SIG-M5 treated with dmso at 0.1 percent for 504 hours (cell line): Measurements from ENCODE around the gene RHOBTB3.

ENCODE experiments used
- DNase-seq: peaks from one replicate; lab custom pipeline; 2025; ENCODE audit not compliant: unreplicated experiment; lab: John Stamatoyannopoulos, UW

Gene RHOBTB3

DNA sequence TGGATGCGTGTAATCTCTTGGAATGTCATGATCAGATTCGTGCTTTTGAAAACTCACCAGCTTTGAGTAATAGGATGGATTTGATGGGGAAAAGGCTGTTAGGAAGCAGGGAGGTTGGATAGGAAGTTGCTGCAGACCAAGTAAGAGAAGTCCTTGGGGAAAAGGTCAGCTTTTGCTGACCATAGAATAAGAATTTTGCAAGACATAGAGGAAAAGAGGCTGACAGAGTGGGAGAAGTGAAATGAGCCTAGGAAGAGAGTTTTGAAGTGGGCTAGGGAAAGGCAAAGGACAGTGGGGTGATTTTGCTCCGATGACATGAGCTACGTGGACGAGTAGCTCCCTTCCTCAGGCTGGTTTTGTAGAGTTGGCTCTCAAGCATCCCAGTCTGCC lies 31.5 kb downstream of the RHOBTB3 start:
- DNase-seq = no peak

DNA sequence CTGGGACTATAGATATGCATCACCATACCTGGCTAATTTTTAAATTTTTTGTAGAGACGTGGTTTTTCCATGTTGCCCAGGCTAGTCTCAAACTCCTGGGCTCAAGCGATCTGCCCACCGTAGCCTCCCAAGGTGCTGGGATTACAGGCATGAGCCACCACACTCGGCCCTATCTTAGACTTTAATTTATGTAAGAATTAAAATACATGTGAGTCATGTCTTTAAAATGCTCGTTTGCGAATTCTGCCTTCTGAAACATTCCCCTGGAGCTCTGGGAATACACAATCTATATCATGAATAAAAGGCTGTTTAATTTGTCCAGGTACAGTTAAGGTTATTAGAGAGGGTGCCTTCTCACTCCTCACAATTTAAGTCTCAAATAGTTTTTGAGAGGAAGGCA lies 32.8 kb downstream of the RHOBTB3 start:
- DNase-seq = no peak

DNA sequence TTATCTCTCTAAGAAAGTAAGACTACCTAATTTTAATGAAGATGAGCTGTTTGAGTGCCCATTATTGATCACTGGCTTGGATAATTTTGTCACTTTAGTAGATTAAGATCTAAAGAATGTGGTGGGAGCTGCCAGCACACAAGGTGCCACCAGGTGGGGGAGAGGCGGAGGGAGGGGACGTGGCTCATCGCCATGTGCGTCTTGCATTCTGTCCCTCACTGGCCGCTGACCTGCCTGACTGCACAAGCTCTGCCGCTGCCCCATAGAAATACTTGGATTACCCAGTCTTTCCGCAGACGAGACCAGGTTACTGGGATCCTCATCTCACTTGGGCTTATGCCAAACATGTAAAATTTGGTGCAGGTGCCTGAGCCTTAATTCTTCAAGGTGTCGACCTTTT lies 37.6 kb downstream of the RHOBTB3 start:
- DNase-seq = no peak

DNA sequence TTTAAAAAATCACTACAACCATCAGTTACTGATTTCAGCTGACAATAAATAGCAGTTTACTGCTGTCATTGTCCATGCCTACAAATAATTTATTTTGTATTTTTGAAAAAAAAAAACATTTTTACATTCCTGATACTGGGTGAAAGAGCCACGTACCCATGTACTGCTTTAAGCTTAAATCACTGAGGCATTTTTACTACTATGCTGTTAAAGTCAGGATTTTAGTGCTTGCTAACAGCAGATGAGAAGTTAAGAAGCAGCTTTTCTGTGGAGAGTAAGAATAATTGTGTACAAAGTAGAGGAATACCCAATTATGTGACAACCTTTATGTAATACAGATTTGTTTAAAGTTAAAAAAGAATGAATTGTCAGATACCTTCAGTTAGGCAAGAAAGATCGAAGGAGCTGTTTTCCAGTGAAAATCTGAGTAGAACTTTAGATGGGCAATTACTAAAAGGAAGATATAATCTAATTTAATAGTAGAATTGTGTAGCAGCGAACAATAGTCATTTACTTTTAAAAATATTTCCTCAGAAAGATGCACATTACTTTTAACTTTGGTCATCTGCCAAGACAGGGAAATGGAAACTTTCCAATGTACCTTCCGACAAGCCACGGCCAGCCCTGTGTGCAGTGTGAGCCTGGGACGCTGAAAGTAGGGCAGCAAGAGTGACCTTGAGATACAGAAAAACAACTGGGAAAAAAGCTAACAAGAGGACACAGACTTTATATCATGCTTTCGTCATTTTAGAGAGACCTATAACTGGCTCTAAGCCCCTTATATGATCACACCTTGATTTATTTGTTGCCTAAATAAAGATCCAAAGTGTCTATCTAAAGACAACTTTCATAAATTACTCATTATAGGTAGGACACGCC lies 39.9 kb downstream of the RHOBTB3 start:
- no peak for DNase-seq

DNA sequence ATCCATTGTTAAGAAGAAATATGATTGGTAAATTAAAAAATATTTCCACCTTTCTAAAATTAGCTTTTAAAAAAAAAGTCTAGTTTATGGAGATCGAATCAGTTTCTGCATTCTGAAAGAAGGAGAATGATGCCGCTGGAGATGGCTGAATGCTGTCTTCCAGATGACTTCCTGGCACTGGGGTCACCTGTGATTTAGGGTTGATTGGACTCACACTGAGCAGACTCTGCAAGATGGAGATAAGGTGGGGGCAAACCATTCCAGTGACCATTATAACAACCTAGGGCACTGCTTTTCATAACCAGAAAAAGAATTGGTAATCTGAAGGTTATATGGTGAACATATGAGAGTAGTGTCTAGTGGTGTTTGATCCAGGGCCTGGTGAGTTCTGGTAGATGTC lies 40.8 kb downstream of the RHOBTB3 start:
- DNase-seq = no peak

DNA sequence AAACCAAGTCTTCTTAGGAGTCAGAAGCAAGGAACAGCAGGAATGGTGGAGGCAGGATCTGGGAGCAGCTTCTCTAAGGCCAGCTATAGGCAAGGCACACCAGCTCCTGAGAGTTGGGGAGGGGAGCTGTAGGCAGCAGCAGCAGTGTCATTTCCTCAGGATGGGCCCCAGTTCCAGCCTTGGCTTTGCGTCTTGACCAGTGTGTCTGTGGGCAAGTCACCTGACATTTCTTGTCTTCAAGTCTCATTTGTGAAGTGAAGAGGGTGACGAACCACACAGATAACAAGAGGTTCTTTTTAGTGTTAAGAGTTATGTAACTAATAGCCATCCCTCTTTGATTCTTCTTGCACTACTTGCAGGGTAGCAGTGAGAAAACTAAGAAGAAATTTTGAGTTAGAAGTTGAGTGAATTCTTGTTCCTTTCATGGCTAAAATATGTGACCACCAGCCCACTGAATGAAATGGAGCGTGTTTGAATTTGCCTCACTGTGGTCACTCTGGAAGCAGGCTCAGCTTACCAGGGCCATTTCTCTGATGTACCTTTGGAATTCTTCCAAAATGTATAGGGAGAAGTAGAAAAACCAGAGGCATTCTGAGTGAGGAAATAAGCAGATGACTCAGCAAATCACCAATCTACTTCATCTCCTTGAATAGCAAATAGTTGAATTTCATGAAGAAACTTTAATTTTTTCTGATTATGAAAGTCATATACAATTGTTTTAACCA lies 42.4 kb downstream of the RHOBTB3 start:
- DNase-seq = no peak

DNA sequence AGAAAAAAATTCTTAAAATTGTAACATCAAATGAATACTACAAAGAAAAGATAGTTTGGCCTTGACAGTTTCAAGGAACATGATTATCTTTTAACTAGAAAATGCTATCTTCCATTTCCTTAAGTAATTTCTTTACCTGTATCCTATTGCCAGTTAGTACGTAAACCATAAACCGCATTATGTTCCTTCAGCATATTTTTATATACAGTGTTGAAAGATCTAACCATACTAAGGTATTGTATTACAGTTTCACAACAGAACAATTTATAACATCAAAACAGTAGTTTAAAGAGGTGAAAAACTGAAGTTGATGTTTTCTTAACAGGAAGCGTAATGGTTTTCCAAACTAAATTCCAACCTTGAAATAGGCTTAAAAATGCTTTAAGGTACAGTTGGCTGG lies 46.3 kb downstream of the RHOBTB3 start:
- DNase-seq = no peak

DNA sequence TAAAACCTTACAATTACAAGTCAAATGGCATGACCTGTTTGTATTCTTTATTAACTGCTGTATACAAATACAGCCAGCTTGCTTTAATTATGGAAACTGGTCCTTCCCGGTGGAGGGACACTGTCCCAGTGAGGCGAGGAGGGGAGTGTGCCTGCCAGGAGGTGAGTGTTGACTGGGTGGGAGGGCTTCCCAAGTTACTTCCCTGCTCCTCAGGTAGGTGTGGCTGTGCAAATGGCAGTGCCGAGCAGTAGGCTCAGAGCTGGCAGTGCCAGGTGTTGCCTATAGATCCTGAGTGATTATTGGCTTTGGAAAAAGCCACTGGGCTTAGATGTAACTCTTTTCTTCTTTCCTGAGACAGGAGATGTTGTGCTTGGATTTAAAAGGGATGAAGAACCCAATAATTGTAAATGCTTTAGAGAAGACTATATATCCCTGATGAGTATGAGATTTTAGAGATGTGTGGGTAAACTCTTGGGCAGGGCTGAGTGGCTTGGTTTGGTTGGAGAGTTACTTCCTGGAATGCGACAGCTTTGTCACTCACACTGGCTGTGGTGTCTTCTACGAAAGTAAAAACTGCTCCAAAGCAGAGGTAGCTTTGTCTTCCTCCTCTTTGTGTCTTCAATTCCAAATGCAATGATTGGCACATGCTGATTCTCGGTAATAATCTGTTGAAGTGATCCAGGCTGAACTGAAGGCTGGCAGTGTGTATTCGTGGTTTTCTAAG lies 47.7 kb downstream of the RHOBTB3 start:
- DNase-seq = no peak

DNA sequence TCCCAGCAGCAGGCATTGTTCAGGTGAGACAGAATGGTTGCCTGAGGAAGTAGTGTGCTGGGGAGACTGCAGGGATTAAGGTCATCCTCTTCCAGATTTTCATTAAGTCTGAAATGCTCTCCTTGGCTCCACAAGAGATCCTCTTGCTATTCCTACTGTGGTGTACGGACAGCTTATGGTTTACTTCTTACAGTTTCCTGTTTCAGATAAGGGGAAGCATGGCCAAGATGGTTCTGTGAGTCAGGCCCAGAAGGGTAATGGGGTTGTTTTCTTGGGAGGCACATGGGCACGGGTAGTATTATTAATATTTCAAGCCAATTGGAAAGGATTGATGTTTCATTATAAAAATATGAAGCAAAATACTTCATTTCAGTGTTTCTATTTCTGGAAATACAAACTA lies 48.5 kb downstream of the RHOBTB3 start:
- DNase-seq = no peak

DNA sequence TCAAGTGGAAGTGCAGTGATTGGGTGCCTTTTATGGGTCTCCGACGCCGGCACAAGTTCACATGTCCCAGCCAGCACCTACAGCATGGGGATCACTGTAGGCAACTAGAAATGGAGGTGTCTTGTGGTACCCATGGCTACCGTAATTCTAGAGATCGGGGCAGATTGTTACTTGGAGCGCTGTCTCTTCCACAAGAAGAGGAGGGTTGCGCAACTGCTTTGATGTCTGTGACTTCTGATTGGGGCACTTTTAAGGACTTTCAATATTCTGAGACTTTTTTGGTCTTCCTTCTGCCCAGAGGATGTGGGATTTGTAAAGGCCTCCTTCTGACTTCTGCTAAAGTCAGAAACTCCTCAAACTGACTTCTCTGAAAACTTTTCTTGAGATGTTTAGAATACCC lies 49.5 kb downstream of the RHOBTB3 start:
- DNase-seq = peak; percentile 14

DNA sequence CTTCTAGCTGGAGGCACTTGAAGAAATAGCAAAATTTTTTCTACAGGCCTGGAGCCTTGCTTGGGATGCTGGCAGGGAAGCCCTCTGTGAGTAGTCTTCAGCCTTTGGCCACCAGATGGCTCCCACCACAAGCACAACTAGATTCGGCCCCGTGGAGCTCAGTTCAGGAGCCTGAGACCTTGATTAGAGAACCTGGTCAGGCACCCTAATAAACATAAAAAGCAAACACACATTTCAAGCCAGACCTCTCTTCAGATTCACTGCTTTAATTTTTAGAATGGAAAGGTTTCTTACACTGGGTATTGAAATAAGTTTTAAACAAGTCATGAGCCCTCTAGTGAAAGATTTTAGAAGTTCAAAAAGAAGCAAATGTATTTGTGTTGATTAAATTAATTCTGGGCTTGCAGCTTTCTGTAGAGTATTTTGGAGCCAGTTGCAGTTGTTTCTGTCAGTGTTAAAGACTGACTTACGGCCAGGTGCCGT lies 50.0 kb downstream of the RHOBTB3 start:
- DNase-seq = peak; percentile 79

DNA sequence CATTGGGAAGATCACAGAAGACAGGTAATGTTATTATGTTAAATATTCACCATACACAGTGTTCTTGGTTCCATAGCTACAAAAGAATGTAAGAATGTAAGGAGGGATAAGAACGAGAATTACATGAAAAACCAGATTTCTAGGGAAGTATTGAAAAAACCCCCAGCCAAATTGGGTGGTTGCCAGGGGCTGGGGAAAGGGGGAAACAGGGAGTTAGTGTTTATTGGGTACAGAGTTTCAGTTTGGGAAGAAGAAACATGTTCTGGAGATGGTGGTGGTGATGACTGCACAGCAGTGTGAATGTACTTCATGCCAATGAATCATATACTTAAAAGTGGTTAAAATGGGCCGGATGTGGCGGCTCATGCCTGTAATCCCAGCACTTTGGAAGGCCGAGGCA lies 51.0 kb downstream of the RHOBTB3 start:
- no peak for DNase-seq

DNA sequence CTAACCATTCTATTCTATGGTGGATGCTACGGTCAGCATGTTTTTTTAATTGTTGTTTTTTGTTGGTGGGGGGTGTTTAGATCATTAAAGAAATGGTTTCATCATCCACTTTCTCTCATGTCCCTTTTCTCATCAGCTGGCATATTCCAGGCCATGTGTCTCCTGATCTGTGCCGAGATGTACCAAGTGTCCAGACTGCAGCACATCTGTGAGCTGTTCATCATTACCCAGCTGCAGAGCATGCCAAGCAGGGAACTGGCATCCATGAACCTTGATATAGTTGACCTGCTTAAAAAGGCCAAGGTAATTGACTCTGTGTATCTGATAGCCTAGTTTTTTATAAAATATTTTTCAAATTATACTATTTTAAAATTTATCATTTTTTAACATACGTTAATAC lies 52.5 kb downstream of the RHOBTB3 start:
- no peak for DNase-seq

DNA sequence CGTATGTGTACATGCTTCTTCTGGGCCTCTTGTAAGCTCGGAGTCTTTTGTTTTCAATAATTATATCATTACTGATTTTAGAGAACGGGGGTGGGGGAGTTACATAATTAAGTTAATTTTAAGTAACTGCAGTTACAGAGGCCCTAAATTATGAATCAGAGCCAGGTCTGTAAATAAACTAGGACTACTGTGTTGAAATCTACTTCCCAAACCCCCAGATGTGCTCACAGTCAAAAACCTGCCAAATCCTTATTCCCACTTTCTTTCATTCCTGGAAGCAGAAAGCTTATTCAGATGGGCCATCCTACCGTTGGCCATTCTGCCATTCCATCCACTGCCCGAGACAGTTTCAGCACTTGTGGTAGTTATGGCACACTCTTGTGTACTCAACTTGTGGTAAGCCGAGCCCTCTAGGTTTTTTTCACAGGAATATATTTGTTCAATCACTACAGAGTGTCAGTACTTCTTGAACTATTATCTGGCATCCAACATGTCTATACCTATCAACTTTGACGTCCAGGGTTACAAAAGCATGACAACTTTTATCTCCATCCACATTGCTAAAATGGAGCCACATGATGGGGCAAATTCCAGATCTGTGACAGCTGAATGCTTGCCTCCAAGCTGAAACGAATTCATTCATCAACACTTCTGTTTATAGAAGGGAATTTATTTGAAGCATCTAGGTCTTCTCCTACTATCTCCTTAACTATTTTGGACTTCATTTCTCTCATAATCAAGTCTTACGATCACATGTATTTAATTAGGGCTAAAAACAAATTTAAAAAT lies 53.6 kb downstream of the RHOBTB3 start:
- no peak for DNase-seq

DNA sequence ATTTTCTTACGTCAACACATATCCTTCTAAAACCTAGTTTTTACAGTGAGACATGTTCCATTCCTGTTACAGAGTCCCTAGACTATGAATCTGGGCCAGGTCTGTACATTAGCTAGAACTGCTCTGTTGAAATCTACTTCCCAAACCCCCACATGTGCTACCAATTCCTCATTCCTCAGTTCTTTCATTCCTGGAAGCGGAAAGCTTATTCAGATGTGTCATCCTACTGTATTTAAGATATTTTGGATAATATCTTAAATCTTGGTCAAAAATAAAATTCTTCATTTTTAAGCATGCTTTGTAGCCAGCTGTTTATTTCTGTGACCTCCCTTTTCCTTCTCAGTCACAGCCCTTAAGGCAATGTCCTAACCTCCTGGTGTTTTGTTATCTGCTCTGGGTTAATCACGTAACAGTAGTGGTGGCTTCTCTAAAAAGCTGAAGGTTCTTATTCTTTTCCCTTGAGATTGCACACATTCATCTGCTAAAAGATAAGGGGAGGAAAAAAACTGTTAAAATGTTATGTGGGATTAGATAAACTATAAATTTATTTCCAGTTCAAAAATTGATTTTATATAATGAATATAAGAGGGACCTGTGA lies 55.8 kb downstream of the RHOBTB3 start:
- DNase-seq = no peak

DNA sequence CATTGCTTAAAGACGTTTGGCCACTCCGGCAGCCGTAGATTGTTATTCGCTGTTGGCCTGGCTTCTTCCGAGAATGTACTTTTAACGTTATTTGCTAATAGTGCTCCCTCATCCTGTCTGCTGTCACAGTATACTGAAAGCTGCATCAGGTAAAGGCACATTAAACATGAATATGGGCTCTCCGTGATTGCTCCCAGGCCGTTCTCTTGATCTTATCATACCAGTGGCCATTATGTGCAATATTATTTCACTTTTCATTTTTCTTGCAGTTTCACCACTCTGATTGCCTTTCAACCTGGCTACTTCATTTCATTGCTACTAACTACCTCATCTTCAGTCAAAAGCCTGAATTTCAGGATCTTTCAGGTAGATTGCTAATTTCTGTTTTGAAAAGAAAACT lies 57.4 kb downstream of the RHOBTB3 start:
- DNase-seq = no peak

DNA sequence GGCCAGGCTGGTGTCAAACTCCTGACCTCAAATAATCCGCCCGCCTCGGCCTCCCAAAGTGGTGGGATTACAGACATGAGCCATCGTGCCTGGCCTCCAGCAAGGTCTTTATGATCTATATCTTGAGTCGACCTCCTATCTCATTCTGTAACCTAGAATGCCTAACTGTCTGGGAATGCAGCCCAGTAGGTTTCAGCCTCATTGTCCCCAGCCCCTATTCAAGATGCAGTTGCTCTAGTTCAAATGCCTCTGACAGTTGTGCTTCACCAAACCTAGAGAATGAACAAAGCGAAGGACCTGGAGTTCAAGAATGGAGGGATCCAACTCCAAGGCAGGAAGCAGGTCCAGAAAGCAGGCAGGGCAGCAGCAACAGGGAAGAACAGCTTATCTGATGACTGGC lies 60.6 kb downstream of the RHOBTB3 start:
- no peak for DNase-seq

DNA sequence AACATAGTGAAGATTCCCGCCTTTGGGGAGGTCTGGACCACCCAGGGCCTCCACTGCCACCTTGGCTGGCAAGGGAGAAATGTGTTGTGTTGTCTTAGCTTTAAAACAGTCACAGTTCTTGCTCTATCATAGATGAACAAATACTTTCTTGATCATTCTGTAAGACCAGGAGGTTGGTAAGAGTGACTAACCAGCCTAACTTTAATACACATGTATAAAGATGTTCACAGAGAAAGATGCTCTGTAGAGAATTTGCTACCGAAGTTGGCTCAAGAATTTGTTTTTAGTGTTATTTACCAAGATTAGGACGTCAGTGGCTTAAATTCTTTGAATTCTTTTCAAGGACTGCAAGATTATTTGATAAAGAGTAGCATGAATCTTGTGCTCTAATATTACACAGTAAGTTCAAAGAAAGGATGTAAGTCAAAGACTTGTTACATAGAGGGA lies 63.0 kb downstream of the RHOBTB3 start:
- DNase-seq = no peak

DNA sequence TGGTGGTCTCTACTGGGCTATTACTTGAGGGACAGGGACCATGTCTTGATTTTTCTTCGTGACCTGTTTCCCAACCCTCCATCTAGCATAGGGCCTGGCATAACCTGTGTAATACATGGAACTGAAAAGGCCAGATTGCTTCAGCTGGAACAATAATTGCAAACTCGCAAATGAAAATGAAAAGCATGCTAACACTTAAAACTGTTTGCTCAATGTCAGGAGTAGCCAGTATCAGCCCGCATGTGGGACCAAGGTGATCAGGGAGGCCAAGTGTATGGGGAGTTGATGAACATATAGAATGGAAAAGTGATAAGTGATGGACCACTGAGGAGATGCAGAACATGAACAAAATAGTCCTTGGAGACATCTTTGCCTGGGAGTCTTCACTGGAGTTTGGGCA lies 66.2 kb downstream of the RHOBTB3 start:
- no peak for DNase-seq

DNA sequence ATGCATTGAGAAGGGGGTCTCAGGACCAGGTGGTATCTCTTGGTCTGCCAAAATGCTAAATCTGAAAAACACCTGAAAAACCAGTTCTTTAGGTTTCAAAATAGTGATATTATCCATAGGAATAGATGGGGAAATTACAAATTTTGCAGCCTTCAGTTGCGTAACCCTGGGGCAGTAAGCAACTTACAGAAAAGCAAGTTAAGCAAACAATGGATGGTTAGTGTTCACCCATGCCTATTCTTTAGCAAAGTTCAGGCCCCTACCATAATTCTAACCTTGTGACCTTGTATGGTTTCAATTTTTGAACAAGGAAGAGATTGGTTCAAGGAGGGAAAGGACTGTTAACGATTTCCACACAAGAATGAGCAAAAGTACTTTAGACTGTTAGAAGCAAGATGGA lies 66.9 kb downstream of the RHOBTB3 start:
- DNase-seq = peak; percentile 16
